Frontal cortex (tissue), 4 donors: Measurements from ENCODE around the gene CTNNB1. TPM values are rescaled to one million over a fixed set of nuclear protein-coding genes. Genes with fewer than 3 reads are reported as not detected.

Source experiments
- DNase-seq, 2 donors: peaks; one replicate each; pipeline ENCODE4 v3.0.0; 2012; ENCODE audit warnings: low spot score in 2 of 2
- FAIRE-seq: peaks from 2 replicates; lab custom pipeline; 2012; peaks lifted over from hg19 to GRCh38; lab: Jason Lieb, UNC
- total RNA-seq: library from RNA; depleted of rRNA; stranded (reverse); fragments of >200 nt; gene quantifications from one replicate; pipeline ENCODE4 v1.2.3, GENCODE V29; 2014
- donor health status: control.
- donor health status: control.
- donor health status: control.

The CTNNB1 gene
- total RNA-seq, 1 donor from 2014 or later, result 962 TPM

- no peak for DNase-seq
- FAIRE-seq, result no peak
These were observed 12.8 kb downstream of the CTNNB1 start for GRCh38 chr3:41212088-41212487.

GRCh38 chr3:41213588-41213987 is 14.3 kb downstream of the CTNNB1 start:
- no peak for FAIRE-seq

GRCh38 chr3:41216422-41216821 is 17.1 kb downstream of the CTNNB1 start:
- FAIRE-seq, result no peak
- no peak for DNase-seq

More at GRCh38 chr3:41213588-41213987, 14.3 kb downstream of the CTNNB1 start:
- DNase-seq, result no peak

GRCh38 chr3:41216993-41217392 is 17.7 kb downstream of the CTNNB1 start:
- FAIRE-seq, result no peak
- DNase-seq, result no peak

GRCh38 chr3:41219424-41219823 is 20.1 kb downstream of the CTNNB1 start:
- DNase-seq (no peak), FAIRE-seq (no peak)

- no peak for DNase-seq
- FAIRE-seq, result no peak
These were observed 21.8 kb downstream of the CTNNB1 start for GRCh38 chr3:41220906-41221677.

- DNase-seq (no peak), FAIRE-seq (no peak)
These were observed 22.7 kb downstream of the CTNNB1 start for GRCh38 chr3:41222012-41222411.

- FAIRE-seq (no peak), DNase-seq (no peak)
These were observed 23.2 kb downstream of the CTNNB1 start for GRCh38 chr3:41222501-41222900.

GRCh38 chr3:41223078-41223477 is 23.8 kb downstream of the CTNNB1 start:
- DNase-seq (no peak), FAIRE-seq (no peak)

GRCh38 chr3:41223691-41224090 is 24.4 kb downstream of the CTNNB1 start:
- FAIRE-seq, result no peak
- no peak for DNase-seq

- DNase-seq (no peak), FAIRE-seq (no peak)
These were observed 25.0 kb downstream of the CTNNB1 start for GRCh38 chr3:41224120-41224806.

- FAIRE-seq (no peak), DNase-seq (no peak)
These were observed 35.8 kb downstream of the CTNNB1 start for GRCh38 chr3:41234823-41235721.

- FAIRE-seq (no peak), DNase-seq (no peak)
These were observed 36.9 kb downstream of the CTNNB1 start for GRCh38 chr3:41236228-41236627.

GRCh38 chr3:41237907-41238306 is 38.6 kb downstream of the CTNNB1 start:
- DNase-seq (no peak), FAIRE-seq (no peak)

GRCh38 chr3:41239587-41239986 is 40.3 kb downstream of the CTNNB1 start:
- DNase-seq (no peak), FAIRE-seq (no peak)

- DNase-seq, result no peak
- no peak for FAIRE-seq
These were observed 41.9 kb downstream of the CTNNB1 start for GRCh38 chr3:41241161-41241560.

- no peak for FAIRE-seq
These were observed 42.7 kb downstream of the CTNNB1 start for GRCh38 chr3:41241800-41242571.

GRCh38 chr3:41243183-41243582 is 43.9 kb downstream of the CTNNB1 start:
- no peak for FAIRE-seq
- no peak for DNase-seq

More at GRCh38 chr3:41241800-41242571, 42.7 kb downstream of the CTNNB1 start:
- no peak for DNase-seq

GRCh38 chr3:41244620-41245336 is 45.5 kb downstream of the CTNNB1 start:
- no peak for DNase-seq
- FAIRE-seq, result no peak
